SK-N-SH (cell line): ENCODE data around the gene TRRAP. TPM values are rescaled to one million over a fixed set of nuclear protein-coding genes. Genes with fewer than 3 reads are reported as not detected.
A peak's percentile ranks its signal among the peaks of the same experiment; 100 is the strongest.

Experiments
- CTCF ChIA-PET: fragments of 300-600, 350-600 bp; formaldehyde crosslinking; extraction: SDS; loops from one replicate; lab custom pipeline; 2021; lab: Yijun Ruan, JAX
- POLR2A ChIA-PET: fragments of 350-600 bp; sonication (Branson Sonifier 250); formaldehyde crosslinking; extraction: SDS; loops from one replicate; lab custom pipeline; 2020; ENCODE audit warnings: antibody characterized with exemption, inconsistent platforms; lab: Yijun Ruan, JAX
- DNase-seq: peaks from one replicate; pipeline ENCODE4 v3.0.0; 2012
- H2AFZ ChIP-seq: fragments of 200-600 bp; sonication (generic); 2 replicates; pipeline ENCODE4 v1.8.1; 2016; ENCODE audit warnings: antibody characterized with exemption, mild to moderate bottlenecking, low read depth
- H3F3A ChIP-seq: fragments of 200-600 bp; sonication (generic); replicated peaks from 2 replicates; pipeline ENCODE3; 2016; ENCODE audit warnings: antibody characterized with exemption, mild to moderate bottlenecking; ENCODE audit not compliant: insufficient read depth
- H3K27ac ChIP-seq, 2 experiments: fragments of 200-500 bp in 1 of 2; fragments of 200-600 bp in 1 of 2; sonication (Bioruptor generic) in 1 of 2; sonication (generic), shearing (Covaris generic) in 1 of 2; 2 replicates each; pipeline versions ENCODE4 v1.5.1 to v1.6.1; 2014 to 2016; ENCODE audit warnings: low read depth in 2 of 2, inconsistent platforms in 1 of 2, low read length in 1 of 2, mild to moderate bottlenecking in 1 of 2, mixed read lengths in 1 of 2
- H3K27me3 ChIP-seq: fragments of 200-600 bp; sonication (generic), shearing (Covaris generic); 2 replicates; pipeline ENCODE4 v1.6.1; 2016; ENCODE audit warnings: mixed run types; ENCODE audit not compliant: insufficient read depth
- H3K36me3 ChIP-seq, 2 experiments: fragments of 200-500 bp in 1 of 2; fragments of 200-600 bp in 1 of 2; sonication (Bioruptor generic) in 1 of 2; sonication (generic) in 1 of 2; replicated peaks in 1 of 2; 2 replicates each; pipeline versions ENCODE3 to v1.5.1; 2014 to 2016; ENCODE audit warnings: low read length in 1 of 2, mild to moderate bottlenecking in 1 of 2; ENCODE audit not compliant: insufficient read depth in 2 of 2, control insufficient read depth in 1 of 2
- H3K4me1 ChIP-seq, 2 experiments: fragments of 200-500 bp in 1 of 2; fragments of 200-600 bp in 1 of 2; sonication (Bioruptor generic) in 1 of 2; sonication (generic), shearing (Covaris generic) in 1 of 2; 2 replicates each; pipeline versions ENCODE4 v1.5.1 to v1.6.1; 2014 to 2016; ENCODE audit warnings: low read depth in 1 of 2, low read length in 1 of 2, mixed run types in 1 of 2; ENCODE audit not compliant: insufficient read depth in 2 of 2, control insufficient read depth in 1 of 2
- H3K4me2 ChIP-seq: fragments of 200-600 bp; sonication (generic), shearing (Covaris generic); 2 replicates; pipeline ENCODE4 v1.6.1; 2017; ENCODE audit warnings: mixed run types
- H3K4me3 ChIP-seq, 2 experiments: fragments of 200-500 bp in 1 of 2; fragments of 200-600 bp in 1 of 2; sonication (Bioruptor generic) in 1 of 2; sonication (generic), shearing (Covaris generic) in 1 of 2; 2 replicates each; pipeline versions ENCODE4 v1.5.1 to v1.8.1; 2014 to 2016; ENCODE audit warnings: low read depth in 2 of 2, inconsistent platforms in 1 of 2, low read length in 1 of 2, mild to moderate bottlenecking in 1 of 2, mixed read lengths in 1 of 2, moderate library complexity in 1 of 2
- H3K79me2 ChIP-seq: fragments of 200-600 bp; sonication (generic); 2 replicates; pipeline ENCODE4 v1.8.1; 2017; ENCODE audit warnings: mild to moderate bottlenecking; ENCODE audit not compliant: insufficient read depth
- H3K9ac ChIP-seq: fragments of 200-600 bp; sonication (generic); 2 replicates; pipeline ENCODE4 v1.6.1; 2017; ENCODE audit warnings: mixed run types
- H3K9me2 ChIP-seq: fragments of 200-600 bp; sonication (generic); 2 replicates; pipeline ENCODE4 v1.6.1; 2017; ENCODE audit warnings: mixed run types
- H3K9me3 ChIP-seq: fragments of 200-600 bp; sonication (generic); 2 replicates; pipeline ENCODE4 v1.6.1; 2017; ENCODE audit warnings: mixed run types, mild to moderate bottlenecking, moderate library complexity
- H4K20me1 ChIP-seq: fragments of 200-600 bp; sonication (generic); 2 replicates; pipeline ENCODE4 v1.6.1; 2017; ENCODE audit warnings: mild to moderate bottlenecking, mixed run types; ENCODE audit not compliant: insufficient read depth
- CHD2 ChIP-seq: fragments of 150-350 bp; IDR thresholded peaks from 2 replicates; pipeline ENCODE4 v1.6.1; 2018; ENCODE audit warnings: low read length; ENCODE audit not compliant: partially characterized antibody
- CTCF ChIP-seq: fragments of 200-600 bp; sonication (generic); IDR thresholded peaks from 2 replicates; pipeline ENCODE4 v1.6.1; 2017; ENCODE audit warnings: antibody characterized with exemption, mild to moderate bottlenecking, moderate library complexity
- ELF1 ChIP-seq: IDR thresholded peaks from 2 replicates; pipeline ENCODE4 v1.4.0; 2012
- EZH2phosphoT487 ChIP-seq: fragments of 200-600 bp; sonication (generic); IDR thresholded peaks from 2 replicates; pipeline ENCODE4 v1.6.1; 2017; ENCODE audit warnings: low read depth, mixed run types, mild to moderate bottlenecking, antibody characterized with exemption, moderate library complexity, borderline replicate concordance
- FOXM1 ChIP-seq: IDR thresholded peaks from 2 replicates; pipeline ENCODE4 v1.4.0; 2012; ENCODE audit warnings: low read depth, mild to moderate bottlenecking
- GATA2 ChIP-seq: sonication (generic); formaldehyde crosslinking; IDR thresholded peaks from 2 replicates; pipeline ENCODE4 v1.5.0; 2020; ENCODE audit warnings: mild to moderate bottlenecking, missing genetic modification reagents
- MXI1 ChIP-seq: IDR thresholded peaks from 2 replicates; pipeline ENCODE4 v1.6.1; 2012; ENCODE audit warnings: mild to moderate bottlenecking, low read depth, low read length, improper control_type of control experiment
- NRF1 ChIP-seq: IDR thresholded peaks from 2 replicates; pipeline ENCODE4 v1.6.1; 2012; ENCODE audit warnings: low read depth, mild to moderate bottlenecking, low read length
- RFX5 ChIP-seq: IDR thresholded peaks from 2 replicates; pipeline ENCODE4 v1.6.1; 2012; ENCODE audit warnings: mild to moderate bottlenecking, improper control_type of control experiment, low read length
- SMC3 ChIP-seq: IDR thresholded peaks from 2 replicates; pipeline ENCODE4 v1.6.1; 2012; ENCODE audit warnings: low read depth, low read length, improper control_type of control experiment
- TAF1 ChIP-seq: IDR thresholded peaks from 2 replicates; pipeline ENCODE4 v1.6.1; 2012; ENCODE audit warnings: low read depth, mild to moderate bottlenecking, low read length, moderate library complexity, borderline replicate concordance
- WGBS: methylation state at CpG from one replicate; pipeline ENCODE4 v1.1.6; 2017; ENCODE audit warnings: low lambda C conversion rate; 5-methylcytosine and 5-hydroxymethylcytosine counted together
- polyA plus RNA-seq, 3 experiments: library from polyadenylated mRNA; depleted of rRNA; stranded (reverse); fragments of >200 nt; gene quantifications; 2 replicates each; pipeline ENCODE4 v1.2.3, GENCODE V29; 2012
- TF ChIP-seq, protein P1 (sequence below): fragments of 150-350 bp; IDR thresholded peaks from 2 replicates; pipeline ENCODE4 v1.6.1; 2017; ENCODE audit warnings: antibody characterized with exemption, low read length, low read depth, borderline replicate concordance

The TRRAP gene
- polyA plus RNA-seq, 1 of the 3 experiments (the other 2 are of a cell fraction): 24.9 TPM

- Histone ChIP-seq H3K79me2 (peaks cover under 1% of the 10 kb centered on the region; the same call in 1 of the 2 replicates), H3K27ac (no peak overlapping the region), H3K4me1 (no peaks in the 10 kb centered on the region), H3K9me2 (no peaks in the 10 kb centered on the region), H3F3A (peaks cover 5% of the 10 kb centered on the region), H3K27me3 (no peaks in the 10 kb centered on the region), H2AFZ (no peak overlapping the region), H3K36me3 (peaks cover 65 to 88% of the 10 kb centered on the region in 2 experiments), H4K20me1 (no peaks in the 10 kb centered on the region), H3K9me3 (no peaks in the 10 kb centered on the region), H3K4me3 (no peak overlapping the region), H3K9ac (no peak overlapping the region), H3K4me2 (no peak overlapping the region)
- no peak for TF ChIP-seq MXI1
- TF ChIP-seq FOXM1: no peak
- peak; percentile 30 for TF ChIP-seq CTCF
- TF ChIP-seq NRF1: no peak
- TF ChIP-seq CHD2: no peak
- CTCF ChIA-PET: interaction anchor here (0.8 to 1.2 kb wide), 3 partner anchors 14 to 21 kb away, joined by 3 to 4 read pairs (median 4); no protein-coding TSS in a partner anchor
- 98% methylated on average over 25 of the region's 25 CpGs for WGBS
- POLR2A ChIA-PET: no interaction called here
- DNase-seq: no peak
Observed at GRCh38 chr7:98921608-98922372, 43.5 kb downstream of the TRRAP start.

DNA sequence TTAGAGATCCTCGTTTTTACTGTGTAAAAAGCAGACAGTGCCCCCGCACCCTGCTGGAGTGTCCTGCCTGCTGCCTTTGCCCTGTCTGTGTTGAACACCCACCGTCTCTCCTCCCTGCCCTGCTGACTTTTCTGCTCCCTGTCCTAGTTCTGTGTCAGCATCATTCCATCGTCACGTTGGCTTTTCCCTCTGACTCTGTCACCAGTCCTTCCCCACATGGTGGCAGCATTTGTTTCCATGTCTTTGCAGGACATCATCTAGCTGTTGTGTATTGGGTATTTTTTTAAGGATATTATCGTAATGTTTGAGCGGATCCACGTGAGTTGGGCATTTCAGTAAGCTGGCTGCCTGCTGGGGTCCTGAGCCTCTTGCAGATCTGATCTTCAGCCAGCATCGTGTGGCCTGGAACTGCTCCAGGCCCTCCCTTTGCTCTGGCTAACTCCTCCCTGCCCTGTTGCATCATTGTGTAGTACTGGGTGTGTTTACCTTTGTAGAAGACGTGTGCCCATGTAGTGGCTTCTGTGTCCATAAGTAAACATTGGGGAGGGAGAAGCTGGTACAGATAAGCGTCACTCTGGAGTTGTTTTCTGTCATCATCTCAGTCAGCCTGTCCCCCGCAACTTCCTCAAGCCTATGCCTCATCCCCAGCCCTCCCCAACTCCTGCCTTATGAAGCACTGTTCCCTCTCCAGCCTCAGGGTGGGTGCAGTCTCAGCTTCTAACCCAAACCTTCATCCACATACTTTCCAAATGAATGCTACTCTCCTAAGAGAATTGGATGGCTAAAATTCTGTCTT is 44.3 kb downstream of the TRRAP start:
- H3K9me2 ChIP-seq: no peaks in the 10 kb centered on the region
- POLR2A ChIA-PET: no interaction called here
- H3K27ac ChIP-seq: no peak overlapping the region

More for the DNA sequence above, 44.3 kb downstream of the TRRAP start:
- 90% methylated on average over 12 of the region's 12 CpGs for WGBS
- Histone ChIP-seq H3K4me2 (no peak overlapping the region), H2AFZ (no peak overlapping the region), H3K79me2 (no peaks in the 10 kb centered on the region), H3K4me3 (no peak overlapping the region), H3K9me3 (no peaks in the 10 kb centered on the region), H3K9ac (no peak overlapping the region), H4K20me1 (no peaks in the 10 kb centered on the region), H3K4me1 (no peaks in the 10 kb centered on the region), H3K27me3 (no peaks in the 10 kb centered on the region), H3F3A (peaks cover 5% of the 10 kb centered on the region), H3K36me3 (peaks cover 66 to 87% of the 10 kb centered on the region in 2 experiments)
- DNase-seq: no peak
- CTCF ChIA-PET: interaction anchor here (0.7 to 1.3 kb wide), 6 partner anchors 10 to 390 kb away, joined by 3 to 8 read pairs (median 4); partner anchors contain the start of gene TRRAP
- TF ChIP-seq, protein P1, sequence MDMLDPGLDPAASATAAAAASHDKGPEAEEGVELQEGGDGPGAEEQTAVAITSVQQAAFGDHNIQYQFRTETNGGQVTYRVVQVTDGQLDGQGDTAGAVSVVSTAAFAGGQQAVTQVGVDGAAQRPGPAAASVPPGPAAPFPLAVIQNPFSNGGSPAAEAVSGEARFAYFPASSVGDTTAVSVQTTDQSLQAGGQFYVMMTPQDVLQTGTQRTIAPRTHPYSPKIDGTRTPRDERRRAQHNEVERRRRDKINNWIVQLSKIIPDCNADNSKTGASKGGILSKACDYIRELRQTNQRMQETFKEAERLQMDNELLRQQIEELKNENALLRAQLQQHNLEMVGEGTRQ: no peak
- no peak for TF ChIP-seq ELF1
- TF ChIP-seq TAF1: no peak
- TF ChIP-seq CHD2: no peak
- TF ChIP-seq EZH2phosphoT487: no peak
- no peak for TF ChIP-seq SMC3
- no peak for TF ChIP-seq GATA2 (CRISPR knock-in tag)
- TF ChIP-seq RFX5: no peak
